ENCODE results near the gene HSBP1L1.

GRCh38 chr18:79965119-79965902 is 868 bp downstream of the HSBP1L1 start:
- TF ChIP-seq EZH2 (IDR thresholded peaks at IDR 0.05) (no peak), FOXP2 (optimal IDR thresholded peaks at IDR 0.05; ENCODE audit: control extremely low read depth, extremely low read length, insufficient read depth) (no peak), POLR2AphosphoS5 (IDR thresholded peaks at IDR 0.05; ENCODE audit: borderline replicate concordance, low read depth, low read length) (peak; percentile 44; the same call in 1 of the 2 replicates)

Data from SK-N-MC (cell line).